CD4-positive, alpha-beta T cell treated with Interleukin-1 beta for 1 hour (primary cell): ENCODE measurements around the gene RAET1E.
A peak's percentile ranks its signal among the peaks of the same experiment; 100 is the strongest.
"Not testable (repeated sequence)": the region's sequence is repeated elsewhere in the genome, so short reads cannot be mapped to it uniquely, and the experiment has no call there.

Experiments
- DNase-seq, 2 donors: peaks; one replicate each; pipeline ENCODE4 v3.0.0-alpha.2; 2020 to 2022

RAET1E gene, protein sequence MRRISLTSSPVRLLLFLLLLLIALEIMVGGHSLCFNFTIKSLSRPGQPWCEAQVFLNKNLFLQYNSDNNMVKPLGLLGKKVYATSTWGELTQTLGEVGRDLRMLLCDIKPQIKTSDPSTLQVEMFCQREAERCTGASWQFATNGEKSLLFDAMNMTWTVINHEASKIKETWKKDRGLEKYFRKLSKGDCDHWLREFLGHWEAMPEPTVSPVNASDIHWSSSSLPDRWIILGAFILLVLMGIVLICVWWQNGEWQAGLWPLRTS

DNA sequence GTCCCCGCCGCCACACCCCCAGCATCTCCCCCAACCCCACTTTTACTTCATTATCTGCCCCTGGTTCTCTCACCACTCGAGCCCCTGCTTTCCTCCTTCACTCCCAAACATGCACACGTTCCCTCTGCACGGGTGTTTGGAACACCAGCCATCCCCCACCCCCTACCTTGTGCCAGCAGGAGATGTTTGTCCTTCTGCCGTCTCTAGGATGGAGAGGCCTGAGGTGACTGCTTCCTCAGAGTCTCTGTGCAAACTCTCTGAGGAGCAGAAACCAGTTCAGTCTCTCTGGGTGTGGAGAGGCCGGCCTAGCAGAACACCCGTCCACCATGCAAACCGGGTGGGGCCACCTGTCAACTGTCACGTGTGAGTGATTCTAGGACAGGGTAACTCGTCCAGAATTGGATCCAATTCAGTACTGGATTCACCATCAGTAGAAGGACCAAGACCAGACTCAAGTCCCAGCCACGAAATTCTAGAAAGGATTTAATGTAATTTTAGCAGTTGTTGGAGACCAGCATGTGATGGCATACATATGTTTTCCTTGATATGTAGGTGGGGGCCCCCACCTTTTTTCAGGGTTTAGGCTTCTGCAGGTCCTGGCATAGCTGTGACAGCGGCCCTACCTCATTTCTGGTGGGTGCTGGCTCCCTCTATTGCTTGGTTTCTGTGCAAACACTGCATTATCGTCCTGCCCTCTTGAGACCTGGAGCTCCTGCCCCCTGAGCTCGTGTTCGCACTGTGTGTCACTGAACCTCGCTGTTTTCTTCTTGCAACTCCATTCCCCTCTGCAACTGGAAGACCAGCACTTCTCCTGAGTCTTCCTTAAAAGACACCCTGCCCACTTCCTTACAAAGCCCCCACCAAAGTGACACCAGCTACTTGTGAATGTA, at the start of gene RAET1E:
Gene RAET1E (minus strand): TSS at position 259 of the 890 bp plus-strand sequence. CDS start 7,212 bp downstream, outside the sequence.
- DNase-seq: no peak

DNA sequence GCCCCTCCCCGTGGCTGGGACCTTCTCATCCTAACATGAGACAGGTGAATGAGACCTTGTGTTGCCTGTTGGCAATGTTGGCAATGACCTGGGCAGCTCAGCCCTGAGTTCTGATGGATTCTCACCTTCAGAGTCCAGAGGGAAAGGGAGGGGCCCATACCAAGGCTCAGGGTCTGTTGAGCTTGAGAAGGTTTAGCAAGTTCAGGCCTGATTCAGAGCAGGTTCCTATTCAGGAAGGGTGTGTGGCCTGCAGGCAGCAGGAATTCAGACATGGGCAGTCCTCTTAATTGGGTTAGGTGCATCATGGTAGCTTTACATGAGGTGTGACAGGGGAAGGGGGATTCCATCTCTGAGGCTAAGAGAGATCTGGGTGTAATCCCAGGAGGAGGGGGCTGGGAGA, 49.6 kb upstream of the RAET1E start:
- not testable (repeated sequence) for DNase-seq

DNA sequence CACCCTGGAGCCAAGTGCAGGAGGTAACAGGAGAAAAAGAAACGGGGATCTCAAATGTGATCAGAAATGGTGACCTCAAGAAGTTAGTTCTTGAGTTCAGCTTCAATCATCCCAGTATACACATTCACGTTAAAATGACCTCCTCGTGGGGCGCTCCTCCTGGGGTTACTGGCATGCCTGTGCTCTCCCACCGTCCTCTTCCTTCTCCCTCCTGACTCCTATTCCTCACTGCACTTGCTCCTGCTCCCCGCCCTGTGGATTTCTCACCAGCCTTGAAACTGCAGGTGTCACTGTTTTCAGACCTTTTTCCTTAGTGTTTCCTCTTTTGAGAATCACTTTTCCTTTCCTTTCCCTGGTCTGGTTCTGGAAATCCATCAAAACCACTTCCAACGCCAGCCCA, 48.7 kb upstream of the RAET1E start:
- DNase-seq: not testable (repeated sequence)

DNA sequence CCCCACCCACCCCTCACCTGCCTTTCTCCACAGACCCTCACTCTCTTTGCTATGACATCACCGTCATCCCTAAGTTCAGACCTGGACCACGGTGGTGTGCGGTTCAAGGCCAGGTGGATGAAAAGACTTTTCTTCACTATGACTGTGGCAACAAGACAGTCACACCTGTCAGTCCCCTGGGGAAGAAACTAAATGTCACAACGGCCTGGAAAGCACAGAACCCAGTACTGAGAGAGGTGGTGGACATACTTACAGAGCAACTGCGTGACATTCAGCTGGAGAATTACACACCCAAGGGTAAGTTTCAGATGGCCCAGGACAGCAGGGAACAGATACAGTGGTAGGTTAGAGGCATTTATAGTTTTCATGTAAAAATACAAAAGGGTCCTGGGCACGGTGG, 47.4 kb upstream of the RAET1E start:
- DNase-seq: not testable (repeated sequence)

DNA sequence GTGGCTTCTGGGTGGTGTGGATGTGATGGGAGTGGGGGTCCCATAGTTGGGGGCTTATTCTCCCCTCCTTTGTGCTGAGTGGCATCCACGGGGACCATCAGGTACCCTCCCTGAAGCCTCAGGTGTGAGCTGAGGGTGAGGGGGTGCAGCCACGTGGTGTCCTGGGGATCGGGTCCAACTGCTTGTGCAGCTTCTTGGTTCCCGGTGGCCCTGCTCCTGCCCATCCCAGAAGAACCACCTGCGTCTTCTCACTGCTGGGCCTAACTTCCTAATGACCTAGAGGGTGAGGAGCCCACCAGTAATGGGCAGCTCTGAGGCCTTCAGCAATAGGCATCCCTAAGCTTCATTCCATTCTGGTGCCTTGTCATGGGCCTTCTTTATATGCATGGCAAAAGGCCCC, 45.4 kb upstream of the RAET1E start:
- DNase-seq: not testable (repeated sequence)

DNA sequence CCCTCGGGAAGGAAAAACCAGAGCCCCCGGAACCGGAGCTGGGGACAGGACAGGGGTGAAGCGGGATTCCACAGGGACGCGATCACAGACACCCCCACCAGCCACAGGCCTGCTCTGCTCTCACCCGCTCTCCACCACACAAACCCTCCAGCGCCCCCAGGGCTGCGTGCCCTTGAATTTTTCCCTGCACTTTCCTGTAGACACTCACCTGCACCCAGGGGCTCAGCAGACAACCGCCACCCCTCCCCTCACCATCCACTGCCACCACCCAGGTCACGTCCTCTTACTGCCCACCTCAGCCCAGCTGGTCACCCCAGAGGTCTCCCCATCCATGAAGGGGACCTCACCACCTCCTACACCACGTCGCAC, 44.5 kb upstream of the RAET1E start:
- DNase-seq: no peak

DNA sequence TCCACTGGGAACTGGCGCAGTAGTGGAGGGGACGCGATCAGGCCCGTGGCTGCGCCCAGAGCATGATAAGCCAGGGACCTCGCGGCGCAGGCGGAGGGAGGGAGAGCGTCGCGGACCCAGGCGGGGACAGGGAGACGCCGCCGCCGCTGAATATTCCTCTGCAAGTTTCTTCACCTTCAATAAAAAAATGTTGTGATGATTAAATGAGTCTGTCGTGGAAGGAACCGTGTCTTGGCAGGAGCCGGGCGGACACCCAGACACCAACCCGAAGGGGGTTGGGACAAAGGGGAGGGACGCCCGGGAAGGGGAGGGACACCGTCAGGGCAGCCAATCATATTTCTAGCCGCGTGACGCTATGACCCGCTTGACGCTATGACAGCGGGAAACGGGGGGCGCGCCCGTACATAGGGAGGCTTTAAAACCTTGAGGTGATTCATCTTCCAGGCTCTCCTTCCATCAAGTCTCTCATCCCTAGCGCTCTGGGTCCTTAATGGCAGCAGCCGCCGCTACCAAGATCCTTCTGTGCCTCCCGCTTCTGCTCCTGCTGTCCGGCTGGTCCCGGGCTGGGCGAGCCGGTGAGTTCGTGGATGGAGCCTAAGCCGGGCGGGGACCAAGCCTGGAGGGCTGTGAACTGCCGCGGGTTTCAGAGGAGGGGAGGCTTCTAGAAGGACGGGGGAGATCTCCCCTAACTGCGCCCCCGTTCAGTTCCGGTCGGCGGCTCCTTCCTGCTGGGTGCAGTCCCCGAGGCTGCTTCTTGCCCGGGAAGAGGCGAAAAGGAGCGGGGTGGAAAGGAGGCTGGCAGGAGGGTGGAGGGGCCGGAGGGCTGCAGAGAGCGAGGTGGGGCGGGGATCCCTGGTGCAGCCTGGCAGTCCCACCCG, 43.9 kb upstream of the RAET1E start, which contains the start of gene ULBP2:
Gene ULBP2 (plus strand): TSS at position 432 of the 878 bp plus-strand sequence. CDS start 59 bp downstream, at position 491.
- DNase-seq: peak; percentile 94 to 95

DNA sequence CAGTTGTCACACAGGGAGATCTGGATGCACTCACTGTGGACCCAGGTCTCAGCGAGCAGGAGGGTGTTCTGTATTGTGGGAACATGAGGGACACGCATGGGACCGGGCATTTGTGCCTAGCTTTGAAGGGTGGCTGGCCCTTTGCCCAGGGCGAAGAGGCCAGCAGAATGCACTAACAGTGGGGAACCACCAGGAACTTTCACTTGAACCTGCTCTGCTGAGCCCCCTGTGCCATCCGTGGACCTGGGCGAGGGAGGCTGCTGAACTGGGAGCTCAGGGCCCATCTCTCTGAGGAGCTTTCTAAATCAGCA, 42.7 kb upstream of the RAET1E start:
- no peak for DNase-seq

DNA sequence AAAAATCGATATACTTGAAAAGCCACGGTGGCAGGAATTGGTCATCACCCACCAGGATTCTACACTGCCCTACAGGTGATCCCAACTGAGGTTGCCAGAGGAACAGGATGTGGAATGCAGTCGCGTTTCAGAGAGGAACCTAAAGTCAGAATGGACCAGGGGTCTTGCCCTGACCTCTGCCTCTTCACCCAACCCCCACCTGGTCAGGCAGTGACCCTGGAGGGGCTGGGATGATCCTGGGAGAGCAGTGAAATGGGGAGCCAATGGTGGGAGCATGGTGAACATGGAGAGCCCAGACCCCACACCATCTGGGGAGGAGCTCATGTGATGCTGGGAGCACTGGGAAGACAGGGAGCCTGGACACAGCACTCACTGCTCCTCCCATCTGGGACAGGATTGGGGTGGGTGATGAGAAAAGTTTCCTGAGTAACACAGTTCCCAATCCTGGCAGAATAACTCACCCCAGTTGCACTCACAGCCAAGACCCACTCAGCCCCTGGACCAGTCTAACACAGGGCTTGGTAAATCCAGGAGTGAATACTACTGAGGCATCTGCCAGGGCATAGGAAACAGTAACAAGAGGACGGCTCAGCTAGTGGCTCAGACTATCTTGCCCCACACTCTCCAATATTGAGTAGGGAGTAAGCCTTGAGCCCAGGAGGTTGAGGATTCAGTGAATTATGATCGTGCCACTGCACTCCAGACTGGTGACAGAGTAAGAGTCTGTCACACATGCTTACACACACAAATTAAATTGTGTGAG, 42.2 kb upstream of the RAET1E start:
- DNase-seq: no peak

DNA sequence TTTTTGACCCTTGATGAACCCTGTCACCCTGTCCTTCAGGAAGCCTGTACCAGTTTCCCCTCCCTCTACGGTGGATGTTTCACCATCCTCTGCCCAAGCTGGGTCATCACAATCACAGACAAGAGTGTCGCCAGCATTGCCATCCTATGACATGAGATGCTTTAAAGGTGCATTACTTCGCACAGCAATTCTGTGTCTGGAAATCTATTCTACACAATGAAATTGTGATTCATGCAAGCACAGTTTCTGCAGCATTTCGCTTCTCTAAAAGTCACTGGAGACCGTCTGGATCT, 41.4 kb upstream of the RAET1E start:
- DNase-seq: no peak

DNA sequence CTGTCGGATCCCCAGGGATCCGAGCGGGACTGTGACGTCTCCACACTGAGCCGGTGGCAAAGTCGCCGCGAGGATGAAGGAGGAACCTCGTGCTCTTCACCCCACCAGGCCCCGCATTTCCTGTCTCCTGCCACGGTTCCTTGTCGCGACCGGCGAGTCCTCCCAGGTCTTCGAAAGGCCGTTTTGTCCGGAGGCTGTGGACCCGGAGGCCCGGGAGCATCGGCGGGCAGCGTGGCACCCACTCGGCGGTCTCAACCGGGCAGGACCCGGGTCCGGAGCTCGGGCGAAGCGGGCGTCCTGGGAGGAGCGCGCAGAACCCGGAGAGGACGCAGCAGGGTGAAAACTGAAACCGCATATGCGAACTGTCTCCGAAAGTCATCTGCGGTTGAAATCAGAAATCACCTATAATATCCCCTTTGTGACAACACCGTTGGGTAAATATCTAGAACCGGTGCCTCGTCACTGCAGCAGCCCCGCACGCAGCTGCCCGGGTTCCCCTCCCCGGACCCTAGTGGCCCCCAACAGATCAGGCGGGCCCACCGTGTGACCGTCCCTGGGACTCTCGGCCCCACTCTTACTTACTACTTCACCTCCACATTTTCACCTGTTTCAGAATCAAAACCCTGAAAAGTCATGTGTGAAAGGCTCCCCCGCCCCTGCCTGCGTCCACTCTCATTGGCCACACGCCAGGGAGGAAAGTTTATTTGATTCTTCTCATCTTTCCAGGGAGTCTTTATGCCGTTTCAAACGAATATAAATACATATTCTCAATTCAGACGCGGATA, 40.9 kb upstream of the RAET1E start:
- peak; percentile 73 to 78 for DNase-seq

DNA sequence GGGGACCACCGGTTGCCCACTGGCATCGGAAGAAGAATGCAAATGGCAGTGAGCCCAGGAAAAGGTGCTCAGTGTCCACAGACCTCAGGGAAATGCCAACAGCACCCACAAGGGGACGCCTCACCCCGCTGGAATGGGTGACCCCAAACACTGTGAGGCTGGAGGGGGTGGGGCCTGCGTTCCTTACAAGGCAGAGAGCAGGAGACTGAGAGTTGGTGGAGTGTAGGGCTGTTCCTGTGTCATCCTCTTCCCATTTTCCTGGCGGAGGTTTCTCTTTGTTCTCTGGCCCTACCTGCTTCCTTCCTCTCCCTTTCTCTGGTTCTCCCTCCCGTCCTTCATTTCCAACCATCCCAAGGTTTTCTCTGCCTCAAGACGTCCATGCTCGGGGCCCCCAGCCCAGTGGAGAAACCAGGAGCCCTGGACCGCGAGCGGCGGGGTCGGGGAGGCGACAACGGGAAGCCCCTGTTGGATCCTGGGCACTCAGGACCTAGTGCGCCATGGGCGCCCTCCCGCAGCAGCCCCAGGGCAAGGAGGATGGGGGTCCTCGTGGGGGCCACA, 40.2 kb upstream of the RAET1E start:
- DNase-seq: not testable (repeated sequence)

DNA sequence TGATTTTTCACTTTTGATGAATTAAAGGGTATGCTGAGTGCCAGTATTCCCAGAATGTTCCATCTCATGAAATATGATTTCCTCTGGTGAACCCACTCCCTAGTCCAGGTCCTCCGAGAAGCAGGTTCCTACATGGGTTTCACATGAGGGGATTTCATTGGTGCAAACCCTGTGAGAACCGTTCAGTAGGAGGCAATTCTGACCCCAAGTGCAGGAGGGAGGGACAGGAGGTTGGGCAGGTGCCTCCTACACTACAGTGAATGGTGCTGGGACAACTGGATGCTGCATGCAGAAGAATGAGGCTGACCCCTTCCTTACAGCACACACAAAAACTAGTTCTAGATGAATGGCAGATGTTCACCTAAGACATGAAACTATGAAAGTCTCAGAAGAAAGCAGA, 38.8 kb upstream of the RAET1E start:
- DNase-seq: no peak

DNA sequence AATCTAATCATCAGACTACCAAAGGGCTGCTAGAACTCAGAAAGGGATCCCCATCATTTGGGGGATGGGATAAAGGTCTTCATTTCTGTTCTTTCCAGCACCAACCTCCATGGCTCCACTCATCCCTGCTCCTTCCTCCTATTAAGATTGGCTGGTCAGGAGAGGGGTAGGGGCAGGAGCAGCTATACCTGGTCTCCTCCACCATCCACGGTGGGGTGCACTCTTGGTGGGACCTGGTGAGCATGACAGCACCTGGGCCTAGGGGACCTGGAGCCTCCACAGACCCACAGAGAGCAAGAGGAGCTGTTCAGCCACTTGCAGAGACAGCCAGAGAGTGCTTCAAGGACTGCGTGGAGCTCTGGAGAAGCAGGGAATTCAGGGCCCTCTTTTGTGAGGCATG, 37.8 kb upstream of the RAET1E start:
- no peak for DNase-seq

DNA sequence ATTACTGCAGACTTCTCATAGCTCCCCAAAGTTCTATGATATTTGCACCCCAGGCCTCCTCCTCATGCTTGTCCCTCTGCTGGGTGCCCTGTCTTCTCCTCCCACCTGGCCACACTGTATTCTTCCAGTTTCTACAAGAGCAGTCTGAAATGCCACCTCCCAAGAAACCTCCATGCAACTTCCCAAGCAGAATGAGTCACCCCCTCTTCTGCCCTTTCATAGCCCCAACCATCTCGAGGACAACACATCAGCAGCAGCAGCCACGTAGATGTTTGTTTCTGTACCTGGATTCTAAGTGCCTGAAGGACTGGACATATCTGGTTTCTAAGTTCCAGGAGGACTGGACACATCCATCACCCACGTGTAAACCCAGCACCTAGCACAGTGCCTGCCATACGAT, 37.3 kb upstream of the RAET1E start:
- DNase-seq: no peak

DNA sequence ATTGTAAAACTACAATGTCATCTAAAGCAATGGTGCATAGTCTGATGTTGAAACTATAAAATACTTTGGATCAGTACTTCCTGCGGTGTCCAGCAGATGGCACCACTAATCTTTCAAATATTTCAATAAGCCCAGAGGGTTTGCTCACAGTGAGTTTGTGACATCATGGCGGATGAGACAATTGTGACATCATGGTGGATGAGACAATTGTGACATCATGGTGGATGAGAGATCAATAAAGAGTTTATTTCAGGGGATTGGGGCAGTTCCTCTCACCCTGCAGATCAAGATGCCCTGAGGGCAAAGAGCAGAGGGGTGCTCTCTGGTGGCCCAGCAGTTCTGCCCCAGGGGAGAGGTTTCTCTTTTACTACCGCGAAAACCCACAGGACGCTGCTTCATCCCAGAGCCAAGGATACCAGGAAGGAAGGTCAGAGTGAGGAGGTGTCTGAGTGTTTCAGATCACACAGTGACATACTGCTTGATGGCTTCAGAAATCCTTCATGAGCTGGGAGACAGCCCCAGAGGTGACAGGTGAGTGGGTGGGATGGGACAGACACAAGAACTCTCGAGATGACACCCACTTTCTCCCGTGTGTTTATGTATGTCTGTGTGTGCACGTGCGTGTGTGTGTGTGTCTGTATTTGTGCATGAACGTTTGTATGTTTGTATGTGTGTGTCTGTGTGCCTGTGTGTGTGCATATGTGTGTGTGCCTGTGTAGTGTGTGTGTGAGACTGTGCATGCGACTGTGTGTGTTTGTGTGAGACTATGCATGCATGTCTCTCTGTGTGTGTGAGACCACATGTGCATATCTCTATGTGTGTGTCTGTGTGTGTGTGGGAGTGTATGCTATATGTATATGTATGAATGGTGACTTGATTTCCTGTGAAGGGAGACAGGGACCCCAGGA, 36.6 kb upstream of the RAET1E start:
- DNase-seq: peak; percentile 70 to 81

DNA sequence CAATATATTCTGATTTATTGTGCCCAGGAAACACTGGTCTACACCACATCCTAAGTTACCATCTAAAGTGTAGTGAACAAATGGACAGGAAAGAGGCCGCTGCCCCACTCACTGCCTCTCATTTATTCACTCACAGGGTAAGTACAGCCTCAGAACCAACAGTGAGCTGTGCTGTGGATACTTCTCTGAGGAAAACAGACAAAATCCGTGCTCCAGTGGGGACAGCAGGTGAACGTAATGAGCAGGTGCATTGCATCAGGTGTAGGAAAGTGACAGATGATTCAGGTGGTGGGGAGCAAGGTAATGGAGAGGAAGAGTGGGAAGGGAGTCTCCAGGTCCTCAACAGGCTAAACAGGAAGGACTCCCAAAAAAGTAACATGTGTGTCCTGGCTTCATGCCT, 35.5 kb upstream of the RAET1E start:
- DNase-seq: no peak

DNA sequence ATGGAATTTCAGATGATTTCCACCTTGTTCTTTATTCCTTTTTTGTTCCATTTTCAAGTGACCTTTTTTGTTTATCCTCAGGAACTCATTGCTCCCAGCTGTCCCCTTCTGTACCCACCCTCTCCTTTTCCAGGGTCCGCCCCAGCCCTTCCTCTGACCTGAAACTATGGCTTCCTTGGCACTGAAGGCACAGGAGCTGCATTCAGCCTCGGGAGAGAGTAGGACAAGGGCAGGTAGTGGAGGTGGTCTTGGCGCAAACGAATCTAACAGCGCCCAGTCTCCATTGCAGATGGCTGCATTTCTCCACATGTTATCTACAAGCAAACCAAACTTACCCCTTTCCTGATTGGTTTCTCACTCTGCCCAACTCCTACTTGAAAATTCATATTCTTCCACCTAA, 35.1 kb upstream of the RAET1E start:
- DNase-seq: no peak

DNA sequence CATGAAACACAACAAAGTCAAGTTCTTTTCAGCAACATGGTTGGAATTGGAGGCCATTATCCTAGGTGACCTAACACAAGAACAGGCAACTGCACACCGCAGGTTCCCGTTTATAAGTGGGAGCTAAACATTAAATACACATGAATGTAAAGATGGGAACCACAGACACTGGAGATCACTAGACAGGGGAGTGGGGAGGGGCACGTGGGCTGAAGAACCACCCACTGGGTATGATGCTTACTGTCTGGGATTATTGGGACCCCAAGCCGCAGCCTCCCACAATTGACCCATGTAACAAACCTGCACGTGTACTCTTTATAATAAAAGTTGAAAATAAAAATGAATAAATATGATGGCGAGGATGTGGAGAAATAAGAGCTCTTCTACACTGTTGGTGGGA, 33.6 kb upstream of the RAET1E start:
- no peak for DNase-seq

DNA sequence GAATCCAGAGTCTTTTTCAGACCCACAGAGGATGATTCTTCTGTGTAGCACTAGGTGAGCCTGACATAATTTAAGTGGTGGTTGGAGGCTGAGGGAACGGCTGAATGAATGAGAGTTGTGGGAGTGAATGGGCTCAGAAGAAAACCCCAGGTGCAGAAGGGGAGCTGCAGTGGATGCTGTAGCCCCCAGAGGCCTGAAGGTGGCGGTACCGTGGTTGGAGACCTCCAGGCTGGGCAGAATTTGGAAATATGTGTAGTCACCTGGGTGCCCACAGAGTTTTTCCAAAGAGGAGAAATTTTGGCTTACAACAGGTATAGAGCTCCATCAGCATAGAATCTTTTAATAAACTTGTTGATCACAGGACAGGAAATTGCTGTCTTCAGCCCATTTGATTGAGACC, 31.5 kb upstream of the RAET1E start:
- DNase-seq: no peak

DNA sequence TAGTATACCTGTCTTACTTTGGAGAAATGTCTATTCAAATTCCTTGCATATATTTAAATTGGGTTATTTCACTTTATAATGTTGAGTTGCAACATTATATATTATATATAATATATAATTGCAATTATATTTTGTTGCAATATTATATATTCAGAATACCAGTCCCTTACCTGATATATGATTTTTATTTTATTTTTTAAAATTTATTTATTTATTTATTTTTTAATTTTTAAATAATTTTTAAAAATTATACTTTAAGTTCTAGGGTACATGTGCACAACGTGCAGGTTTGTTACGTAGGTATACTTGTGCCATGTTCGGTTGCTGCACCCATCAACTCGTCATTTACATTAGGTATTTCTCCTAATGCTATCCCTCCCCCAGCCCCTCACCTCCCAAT, 29.1 kb upstream of the RAET1E start:
- not testable (repeated sequence) for DNase-seq
